Measurements from ENCODE around the gene ZNF491.
A peak's percentile ranks its signal among the peaks of the same experiment; 100 is the strongest.
"Not testable (repeated sequence)": the region's sequence is repeated elsewhere in the genome, so short reads cannot be mapped to it uniquely, and the experiment has no call there.

ZNF491 gene

DNA sequence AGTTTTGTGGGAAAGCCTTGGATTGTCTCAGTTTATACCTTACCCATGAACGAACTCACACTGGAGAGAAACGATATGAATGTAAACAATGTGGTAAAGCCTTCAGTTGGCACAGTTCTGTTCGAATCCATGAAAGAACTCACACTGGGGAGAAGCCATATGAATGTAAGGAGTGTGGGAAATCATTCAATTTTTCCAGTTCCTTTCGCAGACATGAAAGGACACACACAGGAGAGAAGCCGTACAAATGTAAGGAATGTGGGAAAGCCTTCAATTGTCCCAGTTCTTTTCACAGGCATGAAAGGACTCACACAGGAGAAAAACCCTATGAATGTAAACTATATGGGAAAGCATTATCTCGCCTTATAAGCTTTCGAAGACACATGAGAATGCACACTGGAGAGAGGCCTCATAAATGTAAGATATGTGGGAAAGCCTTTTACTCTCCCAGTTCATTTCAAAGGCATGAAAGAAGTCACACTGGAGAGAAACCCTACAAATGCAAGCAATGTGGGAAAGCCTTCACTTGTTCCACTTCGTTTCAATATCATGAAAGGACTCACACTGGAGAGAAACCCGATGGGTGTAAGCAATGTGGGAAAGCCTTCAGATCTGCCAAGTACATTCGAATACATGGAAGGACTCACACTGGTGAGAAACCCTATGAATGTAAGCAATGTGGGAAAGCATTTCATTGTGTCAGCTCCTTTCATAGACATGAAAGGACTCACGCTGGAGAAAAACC lies 8.2 kb downstream of the ZNF491 start:
- DNase-seq (ENCODE audit: low spot score) = no peak

DNA sequence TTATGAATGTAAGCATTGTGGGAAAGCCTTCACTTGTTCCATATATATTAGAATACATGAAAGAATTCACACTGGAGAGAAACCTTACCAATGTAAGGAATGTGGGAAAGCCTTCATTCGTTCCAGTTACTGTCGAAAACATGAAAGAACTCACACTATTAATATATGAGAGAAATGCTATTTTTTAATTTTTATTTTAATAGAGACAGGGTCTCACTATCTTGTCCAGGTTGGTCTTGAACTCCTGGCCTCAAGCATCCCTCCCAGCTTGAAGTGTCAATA lies 8.7 kb downstream of the ZNF491 start:
- DNase-seq (ENCODE audit: low spot score) = no peak

DNA sequence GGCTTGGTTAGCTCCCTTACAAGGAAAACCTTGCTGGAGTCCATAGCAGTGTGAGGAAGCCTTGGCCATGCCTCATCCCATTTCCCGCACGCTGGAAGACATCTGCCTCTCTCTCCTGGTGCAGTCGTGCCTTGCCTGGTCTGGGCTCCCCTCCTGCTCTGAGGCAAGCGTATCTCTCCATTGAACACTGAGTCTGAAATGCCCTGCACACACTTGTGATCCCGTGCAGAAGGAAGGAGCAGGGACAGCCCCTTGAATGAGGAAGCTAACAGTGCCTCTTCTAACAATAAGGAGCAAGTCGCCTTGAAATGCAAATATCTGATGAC lies 15.3 kb downstream of the ZNF491 start:
- DNase-seq (ENCODE audit: low spot score) = peak; percentile 44

DNA sequence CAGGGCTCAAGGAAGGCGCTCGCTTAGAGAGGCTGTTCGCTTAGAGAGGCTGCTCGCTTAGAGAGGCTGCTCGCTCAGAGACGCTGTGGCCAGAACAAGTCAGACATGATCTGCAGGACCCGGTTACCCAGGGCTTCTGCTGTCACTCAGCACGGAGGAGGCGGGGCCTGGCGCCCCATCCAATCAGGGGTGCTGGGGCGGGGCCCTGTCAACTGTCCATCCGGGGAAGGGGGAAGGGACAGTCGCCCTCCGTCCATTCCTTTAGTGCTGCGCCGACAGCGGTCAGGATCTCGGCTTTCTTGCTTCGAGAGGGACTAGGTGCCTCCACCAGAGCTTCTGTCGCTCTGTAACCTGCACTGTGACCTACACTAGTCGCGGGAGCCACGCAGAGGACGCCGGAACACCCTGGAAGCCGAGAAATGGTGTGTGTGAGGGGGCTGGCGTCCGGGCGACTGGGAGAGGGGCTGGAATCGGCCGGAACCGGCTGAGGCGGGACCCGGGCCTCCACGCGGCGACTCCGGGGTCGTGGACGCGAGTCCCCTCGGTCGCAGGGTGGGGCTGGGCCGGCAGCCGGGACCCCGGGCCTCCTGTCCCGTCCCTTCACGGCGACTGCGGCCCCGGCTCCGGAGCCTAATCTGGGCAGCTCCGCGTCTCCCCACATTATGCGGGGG lies 15.8 kb downstream of the ZNF491 start, which contains the start of gene ZNF440:
TSS of gene ZNF440 (plus strand) at position 245 of the 671 bp plus-strand sequence. CDS start at position 420, 175 bp downstream.
- DNase-seq (ENCODE audit: low spot score) = peak; percentile 98

DNA sequence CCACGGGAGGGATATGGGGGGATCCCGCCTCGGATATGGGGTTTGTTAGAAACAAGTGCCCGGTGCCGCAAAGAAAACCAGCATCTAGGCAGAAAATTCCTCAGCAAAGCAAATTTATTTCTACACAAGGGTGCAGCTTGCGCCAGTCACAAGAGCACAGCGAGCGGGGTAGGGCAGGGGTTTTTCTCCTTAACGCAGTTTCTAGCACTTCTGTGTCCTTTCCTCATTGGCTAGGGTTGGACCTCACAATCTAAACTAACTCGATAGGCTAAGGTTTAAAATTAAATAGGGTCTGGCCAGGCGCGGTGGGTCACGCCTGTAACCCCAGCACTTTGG lies 16.3 kb downstream of the ZNF491 start:
- DNase-seq (ENCODE audit: low spot score) = no peak

DNA sequence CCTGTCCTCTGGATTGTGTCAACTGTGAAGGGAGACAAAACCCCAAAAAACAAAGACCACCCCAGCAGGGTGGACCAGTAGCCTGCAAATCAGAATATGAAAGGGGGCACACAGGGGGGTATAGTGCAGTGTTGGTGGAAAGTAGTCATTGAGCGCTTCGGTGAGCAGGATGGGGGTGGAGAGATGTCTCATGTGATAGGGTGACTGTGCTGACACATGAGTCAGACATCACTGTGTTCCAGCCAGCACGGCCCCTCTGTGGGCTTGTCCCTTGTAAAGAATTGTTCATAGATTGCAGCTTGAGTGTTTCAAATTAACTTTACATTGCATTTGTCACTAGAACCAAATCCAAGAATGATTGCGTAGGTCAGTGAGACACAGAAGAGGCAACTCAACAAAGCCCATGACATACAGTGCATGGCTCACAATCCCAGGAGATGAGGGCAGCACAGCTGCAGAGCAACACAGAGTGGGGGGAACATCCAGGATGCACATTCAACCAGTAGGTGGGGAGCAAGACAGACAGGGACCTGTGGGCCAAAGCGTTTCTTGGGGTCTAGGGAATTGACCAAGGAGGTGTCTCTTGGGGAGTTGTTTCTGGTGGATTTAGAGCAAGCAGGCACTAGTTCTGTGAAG lies 23.3 kb downstream of the ZNF491 start:
- DNase-seq (ENCODE audit: low spot score) = peak; percentile 18

DNA sequence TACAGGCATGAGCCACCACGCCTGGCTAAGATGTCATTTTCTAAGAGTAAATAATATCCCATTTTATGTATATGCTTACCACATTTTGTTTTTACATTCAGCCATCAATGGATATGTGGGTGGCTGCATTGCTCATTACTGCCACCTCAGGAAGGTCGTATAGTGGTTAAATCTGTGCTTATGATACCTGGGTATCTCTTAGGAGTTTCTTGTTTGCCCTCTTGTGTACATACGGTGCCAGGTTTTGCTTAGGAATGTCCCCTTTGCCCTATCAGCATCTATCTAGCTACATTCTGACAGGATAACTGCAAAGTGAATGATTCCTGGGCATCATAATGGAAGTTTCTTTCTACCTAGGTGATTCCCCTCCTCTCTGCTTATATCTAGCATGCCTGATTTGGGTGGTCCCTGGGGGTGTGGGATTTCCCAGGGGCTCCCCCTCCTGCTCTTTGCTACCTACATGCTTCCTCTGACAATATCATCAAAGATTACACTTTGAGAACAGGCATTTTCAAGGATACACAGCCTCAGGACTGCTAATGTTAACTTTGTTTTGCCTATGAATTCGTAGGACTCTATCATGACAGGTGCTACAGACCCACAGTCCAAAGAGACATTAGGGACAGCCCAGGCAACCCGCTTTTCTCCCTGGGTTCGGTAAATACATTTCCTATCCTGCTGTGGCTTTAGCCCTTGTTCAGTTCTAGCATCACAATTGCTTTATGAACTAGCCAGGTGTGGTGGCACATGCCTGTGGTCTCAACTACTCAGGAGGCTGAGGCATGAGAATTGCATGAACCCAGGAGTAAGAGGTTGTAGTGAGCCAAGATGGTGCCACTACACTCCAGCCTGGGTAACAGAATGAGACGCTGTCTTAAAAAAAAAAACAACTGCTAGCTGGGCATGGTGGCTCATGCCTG lies 30.9 kb downstream of the ZNF491 start:
- not testable (repeated sequence) for DNase-seq (ENCODE audit: low spot score)

DNA sequence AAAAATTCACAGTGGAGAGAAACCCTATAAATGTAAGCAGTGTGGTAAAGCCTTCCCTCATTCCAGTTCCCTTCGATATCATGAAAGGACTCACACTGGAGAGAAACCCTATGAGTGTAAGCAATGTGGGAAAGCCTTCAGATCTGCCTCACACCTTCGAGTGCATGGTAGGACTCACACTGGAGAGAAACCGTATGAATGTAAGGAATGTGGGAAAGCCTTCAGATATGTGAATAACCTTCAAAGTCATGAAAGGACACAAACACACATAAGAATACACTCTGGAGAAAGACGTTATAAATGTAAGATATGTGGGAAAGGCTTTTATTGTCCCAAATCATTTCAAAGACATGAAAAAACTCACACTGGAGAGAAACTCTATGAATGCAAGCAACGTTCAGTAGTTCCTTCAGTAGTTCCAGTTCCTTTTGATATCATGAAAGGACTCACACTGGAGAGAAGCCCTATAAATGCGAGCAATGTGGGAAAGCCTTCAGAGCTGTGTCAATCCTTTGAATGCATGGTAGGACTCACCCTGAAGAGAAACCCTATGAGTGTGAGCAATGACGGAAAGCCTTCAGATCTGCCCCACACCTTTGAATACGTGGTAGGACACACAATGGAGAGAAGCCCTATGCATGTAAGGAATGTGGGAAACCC lies 34.1 kb downstream of the ZNF491 start:
- DNase-seq (ENCODE audit: low spot score) = no peak

DNA sequence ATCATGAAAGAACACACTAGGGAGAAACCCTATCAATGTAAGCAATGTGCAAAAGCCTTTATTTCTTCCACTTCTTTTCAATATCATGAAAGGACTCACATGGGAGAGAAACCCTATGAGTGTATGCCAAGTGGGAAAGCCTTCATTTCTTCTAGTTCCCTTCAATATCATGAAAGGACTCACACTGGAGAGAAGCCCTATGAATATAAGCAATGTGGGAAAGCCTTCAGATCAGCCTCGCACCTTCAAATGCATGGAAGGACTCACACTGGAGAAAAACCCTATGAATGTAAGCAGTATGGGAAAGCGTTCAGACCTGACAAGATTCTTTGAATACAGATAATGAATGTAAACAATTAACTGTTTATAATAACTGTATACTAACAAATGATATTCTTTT lies 35.2 kb downstream of the ZNF491 start:
- DNase-seq (ENCODE audit: low spot score) = no peak

DNA sequence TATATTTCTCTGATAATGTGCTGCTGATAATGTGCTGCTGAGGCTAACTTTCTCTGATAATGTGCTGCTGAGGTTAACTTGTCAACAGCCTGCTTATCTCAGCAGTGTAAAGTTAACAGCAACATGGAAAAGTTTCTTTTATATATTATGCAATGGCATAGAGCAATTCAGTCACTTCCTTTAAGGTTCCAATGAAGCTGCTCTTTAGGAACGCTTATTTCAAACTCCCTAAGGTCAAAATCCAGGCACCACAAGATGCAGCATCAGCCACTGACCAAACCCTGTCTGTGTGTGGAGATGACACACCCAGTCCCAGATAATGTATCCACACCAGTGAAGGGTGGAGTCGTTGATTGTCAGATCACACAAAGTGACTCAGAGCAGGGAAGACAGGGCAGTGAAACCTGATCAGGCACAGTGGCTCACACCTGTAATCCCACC lies 37.3 kb downstream of the ZNF491 start:
- not testable (repeated sequence) for DNase-seq (ENCODE audit: low spot score)

DNA sequence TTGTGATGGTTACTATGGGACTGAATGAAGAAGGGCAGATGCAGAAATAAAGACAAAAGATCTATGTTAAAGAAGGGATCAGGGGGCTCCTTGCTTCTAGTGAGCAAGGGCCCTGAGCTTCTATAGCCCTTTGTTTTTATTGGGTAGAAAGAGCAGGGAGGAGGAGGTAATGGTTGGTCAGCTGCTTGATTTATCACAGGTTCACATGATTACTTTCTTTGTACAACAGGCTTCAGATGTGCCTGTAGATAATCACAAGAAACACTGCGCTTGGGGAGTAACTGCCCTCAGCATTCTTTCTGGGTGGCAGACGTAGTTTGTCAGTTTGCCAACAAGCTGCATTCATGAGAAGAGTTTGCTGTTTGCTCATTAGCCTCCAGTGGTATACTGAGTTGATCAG lies 45.4 kb downstream of the ZNF491 start:
- no peak for DNase-seq (ENCODE audit: low spot score)

DNA sequence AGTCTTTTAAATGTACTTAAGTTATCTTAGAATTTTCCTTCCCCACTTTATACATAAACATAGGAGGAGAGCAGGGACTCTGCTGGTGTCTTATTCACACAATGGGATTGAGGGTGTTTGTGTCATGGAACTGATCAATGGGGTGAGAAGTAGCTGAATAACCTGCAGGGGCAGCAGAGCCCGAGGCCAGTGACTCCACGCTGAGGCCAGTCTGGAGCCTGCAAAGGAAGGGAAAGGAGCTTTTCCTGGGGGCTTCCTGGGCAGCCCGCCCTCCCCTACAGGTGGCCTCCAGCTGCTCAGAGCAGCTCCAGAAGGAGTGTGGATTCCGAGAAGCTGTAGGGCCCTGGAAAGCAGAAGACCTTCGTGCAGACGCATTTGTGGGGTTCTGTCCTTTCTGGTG lies 49.3 kb downstream of the ZNF491 start:
- peak; percentile 7 for DNase-seq (ENCODE audit: low spot score)

DNA sequence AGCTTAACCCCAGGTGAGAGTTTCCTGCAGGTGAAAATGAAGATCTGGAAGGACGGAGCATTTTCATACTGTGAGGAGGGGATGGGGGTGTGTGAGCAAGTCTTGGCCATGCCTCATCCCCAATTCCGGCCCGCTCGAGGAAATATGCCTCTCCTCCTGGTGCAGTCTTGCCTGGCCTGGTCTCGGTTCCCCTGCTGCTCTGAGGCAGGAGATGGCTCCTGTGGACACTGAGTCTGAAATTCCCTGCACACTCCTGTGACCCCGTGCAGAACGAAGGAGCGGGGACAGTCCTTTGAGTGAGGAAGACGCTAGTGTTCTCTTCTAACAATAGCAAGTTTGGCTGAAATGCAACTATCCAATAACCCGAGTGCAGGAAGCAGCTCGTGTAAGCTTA lies 49.9 kb downstream of the ZNF491 start:
- DNase-seq (ENCODE audit: low spot score) = no peak

DNA sequence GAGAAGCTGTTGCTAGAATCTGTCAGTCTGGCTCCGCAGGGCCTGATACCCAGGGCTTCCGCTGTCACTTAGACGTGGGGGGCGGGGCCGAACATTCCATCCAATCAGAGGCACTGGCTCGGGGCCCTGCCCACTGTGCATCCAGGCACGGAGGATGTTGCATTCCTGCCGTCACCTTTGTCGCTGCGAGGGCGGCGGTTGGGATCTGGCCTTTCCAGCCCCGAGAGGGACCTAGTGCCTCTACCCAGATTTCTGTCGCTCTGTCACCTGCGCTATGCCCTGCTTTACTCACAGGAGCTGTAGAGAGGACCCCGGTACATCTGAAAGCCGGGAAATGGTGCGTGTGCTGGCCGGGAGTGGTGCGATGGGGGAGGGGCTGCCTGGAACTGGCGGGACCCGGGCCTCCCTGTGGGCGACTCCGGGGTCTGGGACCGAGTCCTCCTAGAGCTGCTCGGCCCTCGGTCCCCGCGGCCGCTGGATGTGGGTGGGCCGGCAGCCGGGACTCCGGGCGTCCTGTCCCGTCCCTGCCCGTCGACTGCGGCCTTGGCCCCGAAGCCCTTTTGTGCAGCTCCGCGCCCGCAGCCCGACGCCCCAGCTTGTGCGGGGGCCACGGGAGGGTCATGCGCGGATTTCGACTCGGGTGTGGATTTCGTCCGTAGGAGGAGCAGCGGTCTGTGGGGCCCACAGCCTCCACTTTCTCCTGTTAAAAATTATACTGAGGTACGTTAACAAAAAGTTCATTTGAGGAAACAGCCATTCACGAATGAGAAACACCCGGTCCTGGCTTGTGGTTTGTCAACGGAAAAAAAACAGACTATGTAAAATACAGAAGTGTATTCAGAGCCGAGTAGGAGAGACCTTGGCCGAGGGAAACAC lies 50.5 kb downstream of the ZNF491 start, which contains the start of gene ZNF439:
TSS of gene ZNF439 (plus strand) at position 133 of the 876 bp plus-strand sequence. CDS start at position 275, 142 bp downstream.
- peak; percentile 94 for DNase-seq (ENCODE audit: low spot score)

DNA sequence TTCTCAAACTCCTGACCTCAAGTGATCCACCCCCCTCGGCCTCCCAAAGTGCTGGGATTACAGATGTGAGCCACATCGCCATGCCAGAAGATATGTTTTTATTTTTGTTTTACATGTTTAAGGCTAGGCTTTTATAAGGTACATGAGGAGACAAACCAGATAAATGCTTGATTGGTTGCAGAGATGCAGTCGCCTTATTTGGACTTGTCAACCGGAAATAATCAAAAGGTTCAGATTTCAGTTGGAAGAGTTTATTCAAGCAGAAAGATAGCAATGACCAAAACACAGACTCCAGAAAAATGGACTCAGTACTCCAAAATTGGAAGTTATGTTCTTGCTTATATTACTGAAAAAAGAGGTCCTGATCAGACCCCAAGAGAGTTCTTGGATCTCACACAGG lies 52.0 kb downstream of the ZNF491 start:
- DNase-seq (ENCODE audit: low spot score) = not testable (repeated sequence)

DNA sequence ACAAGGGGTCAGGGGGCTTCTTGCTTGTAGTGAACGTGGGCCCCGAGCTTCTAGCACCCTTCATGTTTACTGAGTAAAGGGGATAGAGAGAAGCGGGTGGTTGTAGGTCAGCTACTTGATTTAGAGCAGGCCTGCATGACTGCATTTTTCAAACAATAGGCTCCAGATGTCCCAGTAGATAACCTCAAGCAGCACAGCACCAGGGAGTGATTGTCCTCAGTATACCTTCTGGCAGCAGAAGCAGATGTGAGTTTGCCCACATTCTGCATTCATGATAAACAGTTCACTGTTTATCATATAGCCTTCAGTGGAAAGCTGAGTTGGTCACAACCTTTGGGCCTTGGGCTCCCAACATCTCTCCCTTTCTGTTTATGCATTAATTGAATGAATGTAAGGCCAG lies 55.0 kb downstream of the ZNF491 start:
- DNase-seq (ENCODE audit: low spot score) = no peak

DNA sequence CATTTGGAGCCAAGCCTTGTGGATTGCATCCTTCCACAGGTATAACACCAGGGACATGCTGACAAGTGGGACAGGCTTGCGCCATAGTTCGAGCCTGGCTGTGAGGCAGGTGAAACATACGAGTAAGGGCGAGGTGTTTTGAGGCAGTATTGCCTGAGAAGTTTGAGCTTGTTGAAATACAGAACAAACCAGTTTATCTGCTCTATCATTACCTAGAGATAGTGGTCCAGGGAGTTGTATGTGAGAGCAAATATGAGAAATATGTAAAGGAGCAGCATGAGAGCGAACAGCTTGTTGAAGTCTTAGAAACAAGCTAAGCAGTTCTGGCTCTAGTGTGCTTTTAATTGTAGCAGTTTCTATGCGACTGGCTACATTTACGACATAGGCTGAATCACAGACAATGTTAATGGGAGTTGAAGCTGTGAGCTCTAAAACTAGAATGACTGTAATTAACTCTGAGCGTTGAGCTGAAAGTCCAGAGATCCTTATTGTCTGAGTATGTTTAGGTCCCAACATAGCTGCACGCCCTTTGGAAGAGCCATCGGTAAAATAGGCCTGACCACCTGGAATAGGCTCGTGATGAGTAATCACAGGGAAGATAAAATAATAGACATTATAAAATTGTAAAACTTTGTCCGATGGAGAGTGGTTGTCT lies 58.4 kb downstream of the ZNF491 start:
- no peak for DNase-seq (ENCODE audit: low spot score)

Measured in AG20443 (cell line).